Left kidney (tissue), 2 donors: Measurements from ENCODE around the gene CCDC124. TPM values are rescaled to one million over a fixed set of nuclear protein-coding genes. Genes with fewer than 3 reads are reported as not detected.

Experiments
- DNase-seq: peaks from one replicate; pipeline ENCODE4 v3.0.0-alpha.2; 2013
- polyA plus RNA-seq: library from polyadenylated mRNA; unstranded; fragments of 120-200 nt; gene quantifications from one replicate; pipeline ENCODE4 v1.2.1, GENCODE V29; 2013; ENCODE audit not compliant: insufficient read length

The CCDC124 gene
- polyA plus RNA-seq, 1 donor, result 43.6 TPM

DNA sequence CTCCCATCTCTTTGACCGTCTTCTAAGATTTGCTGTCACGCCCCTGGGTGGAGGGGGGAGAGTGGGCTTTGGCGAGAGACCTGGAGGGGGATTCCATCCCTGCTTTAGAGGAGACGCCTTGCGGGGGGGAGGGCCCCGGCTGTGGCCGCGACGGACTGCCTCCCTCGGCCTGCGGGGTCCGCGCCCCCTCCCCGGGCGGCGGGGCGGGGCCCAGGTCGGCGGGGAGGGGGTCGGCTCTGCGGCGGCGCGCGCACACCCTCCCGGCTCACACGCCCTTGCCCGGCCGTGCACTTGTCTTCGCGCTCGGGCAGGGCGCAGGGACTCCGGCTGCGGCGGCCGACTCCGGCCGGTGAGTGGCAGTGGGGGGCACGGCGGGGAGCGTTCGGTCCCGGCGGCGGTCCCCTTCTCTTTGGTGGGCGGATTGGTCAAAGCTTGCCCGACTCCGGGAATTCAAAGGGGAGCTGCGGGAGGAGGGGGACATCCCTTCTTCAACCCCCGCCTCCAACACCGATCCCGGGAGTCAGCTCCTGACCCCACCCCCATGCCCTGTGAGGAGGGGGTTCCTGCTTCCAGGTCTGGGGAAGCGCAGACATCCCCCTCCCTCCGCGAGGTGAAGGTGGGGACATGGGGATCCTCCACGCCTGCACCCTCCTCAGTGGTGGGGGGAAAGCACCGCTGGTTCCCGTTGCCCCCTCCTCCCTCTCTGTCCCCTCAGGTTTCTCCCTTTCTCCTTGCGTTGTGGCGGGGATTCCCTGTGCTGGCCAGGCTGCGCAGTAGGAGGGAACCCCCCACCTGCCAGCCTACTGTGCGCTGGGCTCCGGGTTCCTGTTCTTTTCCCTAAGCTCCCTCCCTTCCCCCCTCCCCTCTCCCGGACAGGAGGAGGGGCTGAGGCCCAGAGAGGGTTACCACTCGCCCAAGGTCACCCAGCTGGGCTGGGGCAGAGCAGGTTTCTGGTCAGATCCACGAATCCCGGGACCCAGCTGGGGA is 19.5 kb downstream of the CCDC124 start:
- peak; percentile 50 for DNase-seq

GRCh38 chr19:17953316-17953801 is 20.5 kb downstream of the CCDC124 start:
- DNase-seq, result no peak

DNA sequence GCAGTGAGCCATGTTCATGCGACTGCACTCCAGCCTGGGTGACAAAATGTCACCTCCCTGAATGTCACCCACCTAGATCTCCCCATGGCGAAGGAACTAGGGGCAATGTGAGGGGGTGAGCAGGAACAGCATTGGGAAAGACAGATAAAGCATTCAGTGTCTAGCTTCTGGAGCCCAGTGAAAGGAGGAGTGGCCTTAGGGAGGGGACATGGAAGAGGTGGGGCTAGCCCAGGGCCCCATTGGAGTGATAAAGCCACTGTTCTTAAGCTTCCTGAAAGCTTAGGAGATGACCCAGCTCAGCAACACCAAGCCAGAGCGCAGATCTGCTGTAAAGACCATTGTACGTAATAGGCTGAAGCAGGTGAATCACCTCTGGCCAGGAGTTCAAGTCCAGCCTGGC is 21.1 kb downstream of the CCDC124 start:
- no peak for DNase-seq

DNA sequence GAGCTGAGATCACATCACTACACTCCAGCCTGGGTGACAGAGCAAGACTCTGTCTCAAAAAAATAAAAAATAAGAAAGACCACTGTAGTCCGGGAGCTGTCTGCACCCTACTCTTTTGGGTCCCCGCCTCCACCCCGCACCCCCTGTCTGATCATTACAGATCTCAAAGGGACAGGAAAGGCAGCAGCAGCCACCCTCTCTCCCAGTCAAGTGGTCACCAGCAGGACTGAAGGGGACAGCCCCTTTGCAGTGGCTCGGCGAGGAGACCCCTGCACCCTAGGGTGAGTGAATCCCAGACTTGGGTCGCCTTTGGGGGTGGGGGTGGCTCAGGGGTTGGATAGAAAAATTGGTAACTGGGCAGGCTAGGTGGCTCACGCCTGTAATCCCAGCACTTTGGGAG is 21.6 kb downstream of the CCDC124 start:
- DNase-seq, result no peak

- no peak for DNase-seq
Observed at GRCh38 chr19:17957149-17957849, 24.5 kb downstream of the CCDC124 start.

DNA sequence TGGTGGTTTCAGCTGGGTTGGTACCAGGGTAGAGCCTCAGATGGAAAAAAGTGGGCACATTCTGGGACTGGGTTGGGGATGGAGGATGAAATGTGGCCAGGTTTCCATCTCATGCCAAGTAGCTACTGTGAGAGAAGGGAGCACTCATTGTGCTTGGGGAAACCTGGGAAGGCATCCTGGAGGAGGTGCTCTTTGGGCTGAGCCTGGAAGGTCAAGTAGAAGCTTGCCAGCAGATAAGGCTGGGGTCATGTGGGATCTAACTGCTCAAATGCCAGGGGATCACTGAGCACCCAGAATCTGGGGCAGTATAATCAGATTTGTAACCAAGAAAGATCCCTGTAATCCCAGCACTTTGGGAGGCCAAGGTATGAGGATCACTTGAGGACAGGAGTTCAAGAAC is 25.1 kb downstream of the CCDC124 start:
- DNase-seq, result no peak

DNA sequence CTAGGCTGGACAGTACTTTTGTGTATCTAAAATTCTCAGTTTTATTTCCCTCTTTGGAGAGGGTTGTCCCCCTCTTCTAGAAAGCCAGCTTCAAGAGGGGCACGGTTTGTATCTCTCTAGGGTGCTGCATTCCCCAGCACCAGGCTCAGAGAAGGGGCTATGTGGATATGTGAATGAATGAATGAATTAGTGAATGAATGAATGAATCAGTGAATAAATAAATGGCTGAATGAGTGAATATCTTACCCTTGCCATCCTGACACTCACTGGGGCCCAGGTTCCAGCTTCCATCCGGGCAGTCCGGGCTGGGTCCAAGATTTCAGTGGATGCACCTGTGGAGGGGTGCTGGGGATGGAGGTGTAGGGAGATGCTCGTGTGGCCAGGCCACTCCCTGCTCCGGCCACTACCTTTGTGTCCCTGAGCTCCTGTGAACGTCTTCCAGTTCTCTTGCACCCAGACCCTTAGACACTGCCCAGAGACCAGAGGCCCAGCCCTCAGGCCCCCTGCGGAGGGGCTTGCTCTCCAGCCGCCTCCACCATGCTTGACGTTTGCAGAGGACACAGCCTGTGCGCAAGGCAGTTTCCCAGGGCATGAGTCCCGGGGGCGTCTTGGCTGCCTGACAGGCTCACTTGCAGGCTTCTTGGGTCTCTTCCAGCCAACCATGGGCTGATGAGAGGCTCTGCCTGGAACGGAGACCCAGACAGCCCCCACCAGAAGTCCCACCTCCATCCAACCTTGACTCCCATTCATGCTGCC is 31.3 kb downstream of the CCDC124 start:
- DNase-seq, result no peak

DNA sequence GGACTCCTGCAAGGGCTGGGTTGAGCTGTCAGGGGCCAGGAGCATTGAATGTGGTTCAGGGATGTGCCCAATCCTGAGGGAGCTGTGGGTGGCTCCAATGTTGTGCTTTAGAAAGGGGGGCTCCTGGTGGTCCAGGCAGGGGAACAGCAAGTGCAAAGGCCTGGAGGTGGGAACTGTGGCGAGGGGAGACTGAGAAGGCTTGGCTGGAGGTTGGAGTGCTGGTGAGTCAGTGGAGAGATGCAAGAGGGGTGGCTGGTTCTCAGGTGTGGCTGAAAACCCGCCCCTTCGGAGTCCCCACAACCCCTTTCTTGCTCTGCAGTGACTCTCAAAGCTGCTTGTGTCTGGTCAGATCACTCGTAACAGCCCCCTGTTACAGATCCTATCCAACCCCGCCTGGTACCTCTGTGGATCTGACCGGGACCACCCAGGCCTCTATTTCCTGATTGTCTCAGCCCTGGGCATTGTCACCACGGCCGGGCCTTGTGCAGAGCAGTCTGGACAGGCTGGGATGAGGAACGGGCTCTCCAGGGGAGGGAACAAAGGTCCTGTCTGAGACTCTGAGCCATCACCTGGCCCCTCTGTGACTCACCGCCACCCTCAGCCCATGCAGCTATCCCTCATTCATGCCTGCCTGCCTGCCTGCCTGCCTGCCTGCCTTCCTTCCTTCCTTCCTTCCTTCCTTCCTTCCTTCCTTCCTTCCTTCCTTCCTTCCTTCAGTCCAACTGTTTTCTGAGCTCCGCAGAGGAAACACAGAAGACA is 32.7 kb downstream of the CCDC124 start:
- DNase-seq, result no peak

- DNase-seq, result no peak
Observed at GRCh38 chr19:17966129-17966483, 33.3 kb downstream of the CCDC124 start.

- DNase-seq, result peak; percentile 19
Observed at GRCh38 chr19:17966550-17967256, 33.9 kb downstream of the CCDC124 start, which contains the start of gene KCNN1. Gene KCNN1 (plus strand): TSS chr19:17967107. CDS start chr19:17973889, 6,782 bp downstream.

DNA sequence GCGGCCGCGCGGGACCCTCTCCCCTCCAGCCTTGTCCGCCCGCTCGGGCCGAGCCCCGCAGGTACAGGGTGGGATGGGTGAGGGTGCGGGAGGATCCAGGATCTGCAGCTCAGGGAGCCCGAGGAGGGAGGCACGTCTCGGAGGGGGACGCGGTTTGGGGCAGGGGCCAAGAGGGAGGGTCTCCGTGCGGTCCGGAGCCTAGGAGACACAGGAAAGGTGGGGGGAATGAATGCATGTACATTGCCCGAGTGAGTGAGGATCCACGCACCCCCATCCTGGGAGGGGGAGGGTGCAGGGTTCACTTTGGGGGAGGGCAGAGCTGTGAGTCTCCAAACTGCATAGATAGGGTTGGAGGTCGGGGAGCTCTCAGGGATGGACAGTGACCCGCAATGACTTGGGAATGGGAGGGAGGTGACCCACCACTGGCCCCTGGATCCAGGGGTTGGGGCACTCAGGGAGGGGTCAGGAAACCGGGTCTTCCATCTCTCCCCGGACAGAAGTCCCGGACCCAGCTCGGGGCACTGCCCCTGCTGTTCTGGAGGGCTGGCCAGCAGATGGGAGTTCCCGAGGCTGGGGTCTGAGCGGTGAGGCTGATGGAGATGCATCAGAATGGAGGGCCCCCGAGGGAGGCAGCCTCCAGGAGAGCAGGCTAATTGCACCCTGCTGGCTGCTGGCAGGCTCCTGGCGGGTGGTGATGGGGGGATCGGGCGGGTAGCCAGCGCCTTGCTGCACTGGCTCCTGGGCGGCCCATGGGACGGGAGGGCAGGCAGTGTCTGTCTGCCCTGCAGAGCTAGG is 34.6 kb downstream of the CCDC124 start:
- DNase-seq, result no peak

DNA sequence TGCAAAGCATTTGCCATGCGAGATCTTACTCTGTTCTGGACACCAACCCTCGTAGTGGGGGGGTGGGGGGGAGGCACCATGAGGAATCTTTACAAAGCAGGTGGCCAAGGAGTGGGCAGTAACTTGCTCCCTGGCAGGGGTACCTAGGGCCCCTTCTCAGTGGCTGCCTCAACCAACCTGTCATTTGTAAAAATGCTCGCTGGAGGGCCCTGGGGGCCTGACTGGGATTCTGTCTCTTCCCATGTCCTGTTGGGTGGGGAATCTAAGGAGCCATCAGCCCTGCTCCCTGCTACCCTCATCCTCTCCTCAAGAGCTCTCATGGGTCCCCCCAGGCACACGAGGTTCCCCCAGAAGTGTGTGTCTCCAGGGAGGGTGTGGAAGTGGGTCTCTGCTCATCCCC is 35.5 kb downstream of the CCDC124 start:
- no peak for DNase-seq

- no peak for DNase-seq
Observed at GRCh38 chr19:17969096-17969792, 36.4 kb downstream of the CCDC124 start.

DNA sequence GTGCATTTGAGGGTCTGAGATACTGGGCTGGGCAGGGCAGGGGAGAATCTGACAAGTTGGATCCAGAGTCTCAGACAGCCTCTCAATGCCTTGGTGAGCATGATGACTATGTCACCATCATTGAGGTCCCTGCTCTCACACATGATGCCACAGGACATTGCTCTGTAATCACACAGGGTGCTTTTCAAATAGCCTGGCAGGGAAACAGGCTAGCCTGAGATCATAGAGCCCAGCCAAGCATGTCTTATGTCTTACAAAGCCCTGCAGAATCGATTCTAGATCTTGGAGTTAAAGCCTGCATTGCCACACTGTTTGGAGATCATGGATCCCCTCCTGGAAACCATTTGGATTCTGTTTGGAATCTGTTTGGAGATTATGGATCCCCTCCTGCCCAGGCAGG is 39.4 kb downstream of the CCDC124 start:
- DNase-seq, result no peak

DNA sequence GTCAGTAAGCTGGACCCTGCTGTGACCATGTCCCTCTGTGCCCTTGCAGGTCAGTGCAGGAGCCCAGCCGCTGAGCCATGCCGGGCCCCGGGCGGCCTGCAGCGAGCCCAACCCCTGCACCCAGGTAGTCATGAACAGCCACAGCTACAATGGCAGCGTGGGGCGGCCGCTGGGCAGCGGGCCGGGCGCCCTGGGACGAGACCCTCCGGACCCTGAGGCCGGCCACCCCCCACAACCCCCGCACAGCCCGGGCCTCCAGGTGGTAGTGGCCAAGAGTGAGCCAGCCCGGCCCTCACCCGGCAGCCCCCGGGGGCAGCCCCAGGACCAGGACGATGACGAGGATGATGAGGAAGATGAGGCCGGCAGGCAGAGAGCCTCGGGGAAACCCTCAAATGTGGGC is 40.9 kb downstream of the CCDC124 start:
- no peak for DNase-seq

GRCh38 chr19:17974551-17974950 is 41.7 kb downstream of the CCDC124 start:
- DNase-seq, result no peak

GRCh38 chr19:17975032-17975431 is 42.2 kb downstream of the CCDC124 start:
- no peak for DNase-seq

GRCh38 chr19:17977021-17977420 is 44.2 kb downstream of the CCDC124 start:
- no peak for DNase-seq

- no peak for DNase-seq
Observed at GRCh38 chr19:17977488-17977887, 44.7 kb downstream of the CCDC124 start.
